ENCODE measurements around the gene AGXT2. TPM values are rescaled to one million over a fixed set of nuclear protein-coding genes. Genes with fewer than 3 reads are reported as not detected.

AGXT2 gene
- total RNA-seq, 1 donor from 2014 or later: not detected

- H3K36me3 Mint-ChIP-seq (ENCODE audit: low read depth): no peaks in the 10 kb centered on the region
- no peaks in the 10 kb centered on the region for H3K9me3 Mint-ChIP-seq (ENCODE audit: low read depth)
- H3K4me3 Mint-ChIP-seq (ENCODE audit: unreplicated experiment): no peak overlapping the region
- peaks cover 30% of the 10 kb centered on the region for H3K27me3 Mint-ChIP-seq (ENCODE audit: low read depth)
- H3K4me1 Mint-ChIP-seq (ENCODE audit: low read depth): no peaks in the 10 kb centered on the region
- DNase-seq (ENCODE audit: low spot score): no peak
- TF ChIP-seq CTCF (IDR thresholded peaks at IDR 0.05): no peak
- H3K27ac Mint-ChIP-seq (ENCODE audit: unreplicated experiment): no peak overlapping the region
These were observed 34.8 kb upstream of the AGXT2 start for GRCh38 chr5:35082530-35082929.

GRCh38 chr5:35081134-35081533 is 33.4 kb upstream of the AGXT2 start:
- H3K9me3 Mint-ChIP-seq (ENCODE audit: low read depth): peaks cover 6% of the 10 kb centered on the region
- no peaks in the 10 kb centered on the region for H3K4me1 Mint-ChIP-seq (ENCODE audit: low read depth)
- no peak overlapping the region for H3K4me3 Mint-ChIP-seq (ENCODE audit: unreplicated experiment)
- H3K36me3 Mint-ChIP-seq (ENCODE audit: low read depth): peaks cover 4% of the 10 kb centered on the region
- H3K27ac Mint-ChIP-seq (ENCODE audit: unreplicated experiment): no peak overlapping the region
- H3K27me3 Mint-ChIP-seq (ENCODE audit: low read depth): peaks cover 32% of the 10 kb centered on the region
- no peak for DNase-seq (ENCODE audit: low spot score)
- no peak for TF ChIP-seq CTCF (IDR thresholded peaks at IDR 0.05)

GRCh38 chr5:35073160-35073559 is 25.4 kb upstream of the AGXT2 start:
- DNase-seq (ENCODE audit: low spot score): no peak
- H3K36me3 Mint-ChIP-seq (ENCODE audit: low read depth): peaks cover 4% of the 10 kb centered on the region
- H3K27me3 Mint-ChIP-seq (ENCODE audit: low read depth): peaks cover 18% of the 10 kb centered on the region
- H3K27ac Mint-ChIP-seq (ENCODE audit: unreplicated experiment): no peak overlapping the region
- peaks cover 10% of the 10 kb centered on the region for H3K9me3 Mint-ChIP-seq (ENCODE audit: low read depth)
- H3K4me1 Mint-ChIP-seq (ENCODE audit: low read depth): no peaks in the 10 kb centered on the region
- H3K4me3 Mint-ChIP-seq (ENCODE audit: unreplicated experiment): no peak overlapping the region
- no peak for TF ChIP-seq CTCF (IDR thresholded peaks at IDR 0.05)

- DNase-seq (ENCODE audit: low spot score): no peak
- no peak for TF ChIP-seq CTCF (IDR thresholded peaks at IDR 0.05)
- Mint-ChIP-seq H3K9me3 (ENCODE audit: low read depth) (peaks cover 4% of the 10 kb centered on the region), H3K27me3 (ENCODE audit: low read depth) (peaks cover 12% of the 10 kb centered on the region), H3K27ac (ENCODE audit: unreplicated experiment) (no peak overlapping the region), H3K4me3 (ENCODE audit: unreplicated experiment) (no peak overlapping the region), H3K36me3 (ENCODE audit: low read depth) (no peaks in the 10 kb centered on the region), H3K4me1 (ENCODE audit: low read depth) (no peaks in the 10 kb centered on the region)
These were observed 21.4 kb upstream of the AGXT2 start for GRCh38 chr5:35069188-35069587.

GRCh38 chr5:35067985-35068384 is 20.2 kb upstream of the AGXT2 start:
- no peaks in the 10 kb centered on the region for H3K9me3 Mint-ChIP-seq (ENCODE audit: low read depth)
- no peak overlapping the region for H3K27ac Mint-ChIP-seq (ENCODE audit: unreplicated experiment)
- no peaks in the 10 kb centered on the region for H3K36me3 Mint-ChIP-seq (ENCODE audit: low read depth)
- peaks cover 17% of the 10 kb centered on the region for H3K27me3 Mint-ChIP-seq (ENCODE audit: low read depth)
- TF ChIP-seq CTCF (IDR thresholded peaks at IDR 0.05): no peak
- no peaks in the 10 kb centered on the region for H3K4me1 Mint-ChIP-seq (ENCODE audit: low read depth)
- H3K4me3 Mint-ChIP-seq (ENCODE audit: unreplicated experiment): no peak overlapping the region
- DNase-seq (ENCODE audit: low spot score): no peak

Data from chondrocyte (in vitro differentiated cells).